GM19468 (cell line): ENCODE measurements around the gene MAPK10.
"Not testable (repeated sequence)": the region's sequence is repeated elsewhere in the genome, so short reads cannot be mapped to it uniquely, and the experiment has no call there.

Source experiments
- ATAC-seq: cut with Tn5 transposase; IDR thresholded peaks from one replicate; pipeline ENCODE4 v1.9.1; 2021; ENCODE audit warnings: mild to moderate bottlenecking, moderate library complexity, moderate number of reproducible peaks; ENCODE audit not compliant: unreplicated experiment; ENCODE audit errors: extremely low read depth

Gene MAPK10

DNA sequence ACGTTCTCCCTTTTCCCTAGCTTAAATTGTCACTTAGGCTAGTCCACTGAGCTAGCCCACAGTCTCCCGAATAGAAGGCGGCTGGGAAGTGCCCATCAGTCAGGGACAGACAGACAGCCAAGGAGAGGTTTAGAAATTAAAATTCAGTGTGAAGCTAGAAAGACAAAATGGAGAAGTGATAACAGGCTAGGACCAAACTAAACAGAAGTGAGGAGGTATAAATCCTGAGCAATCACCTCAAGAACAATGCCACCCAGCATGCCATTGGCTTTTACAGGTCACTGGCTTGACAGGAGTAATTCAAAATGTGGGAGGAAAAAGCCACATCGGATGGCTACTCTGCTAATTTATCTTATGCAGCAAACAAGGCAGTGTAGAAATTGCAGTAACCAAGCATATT is 138.9 kb downstream of the MAPK10 start:
- no peak for ATAC-seq

DNA sequence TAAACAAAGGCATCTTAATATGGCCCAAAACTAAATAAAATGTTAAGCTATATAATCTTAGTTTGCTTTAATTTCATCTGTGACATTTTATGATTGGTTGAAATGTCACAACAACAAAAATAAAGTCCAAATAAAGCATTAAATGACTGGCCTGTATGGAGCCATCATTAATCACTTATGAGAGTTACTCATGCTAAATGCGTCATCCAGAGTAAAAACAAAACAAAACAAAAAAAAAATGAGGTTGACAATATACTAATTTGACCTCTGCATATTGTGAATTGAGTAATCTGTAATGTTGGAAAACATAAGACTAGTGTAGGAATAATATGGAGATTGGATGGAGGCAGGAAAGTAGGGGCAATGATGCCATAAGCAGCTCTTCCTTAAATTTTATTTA is 139.7 kb downstream of the MAPK10 start:
- no peak for ATAC-seq

- no peak for ATAC-seq
Observed at GRCh38 chr4:86218746-86219473, 140.9 kb downstream of the MAPK10 start.

- no peak for ATAC-seq
Observed at GRCh38 chr4:86203176-86203575, 156.7 kb downstream of the MAPK10 start.

- ATAC-seq, result no peak
Observed at GRCh38 chr4:86185659-86186058, 174.2 kb downstream of the MAPK10 start.

DNA sequence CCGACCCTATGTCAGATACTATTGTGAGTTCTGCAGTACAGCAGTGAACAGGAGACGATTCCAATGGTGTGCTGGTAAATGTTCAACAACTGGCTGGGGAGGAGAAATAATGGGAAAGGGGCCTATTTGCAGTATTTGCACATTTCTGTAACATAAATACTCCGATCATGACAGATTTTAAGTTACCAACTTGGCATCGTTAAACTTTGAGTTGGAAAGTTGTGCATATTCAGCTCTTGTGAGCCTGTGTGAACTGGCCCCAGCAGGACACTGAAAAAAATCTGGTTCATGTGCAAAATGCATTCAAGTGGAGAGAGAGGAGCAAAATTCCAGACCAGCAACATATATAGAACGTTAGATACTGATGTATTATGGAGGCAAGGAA is 175.0 kb downstream of the MAPK10 start:
- ATAC-seq, result no peak

- no peak for ATAC-seq
Observed at GRCh38 chr4:86184216-86184900, 175.5 kb downstream of the MAPK10 start.

DNA sequence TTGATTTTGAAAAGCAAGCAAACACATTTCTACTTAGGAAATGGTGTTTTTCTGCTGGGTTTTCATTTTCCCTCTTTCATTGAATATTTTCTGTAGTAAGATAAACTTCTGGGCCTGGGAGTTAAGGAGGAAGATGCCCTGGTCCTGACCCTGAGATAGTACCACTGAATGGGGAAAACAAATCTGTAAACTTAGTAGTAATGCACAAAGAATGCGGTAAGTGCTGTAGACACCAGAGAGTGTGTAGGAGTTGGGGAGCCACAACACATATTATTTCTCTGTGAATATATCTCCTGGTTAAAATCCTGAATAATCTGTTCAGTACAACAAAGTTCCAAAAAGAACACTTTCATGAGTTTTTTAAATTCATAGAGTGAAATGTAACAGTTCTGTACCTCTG is 178.3 kb downstream of the MAPK10 start:
- no peak for ATAC-seq

- no peak for ATAC-seq
Observed at GRCh38 chr4:86178211-86178610, 181.6 kb downstream of the MAPK10 start.

DNA sequence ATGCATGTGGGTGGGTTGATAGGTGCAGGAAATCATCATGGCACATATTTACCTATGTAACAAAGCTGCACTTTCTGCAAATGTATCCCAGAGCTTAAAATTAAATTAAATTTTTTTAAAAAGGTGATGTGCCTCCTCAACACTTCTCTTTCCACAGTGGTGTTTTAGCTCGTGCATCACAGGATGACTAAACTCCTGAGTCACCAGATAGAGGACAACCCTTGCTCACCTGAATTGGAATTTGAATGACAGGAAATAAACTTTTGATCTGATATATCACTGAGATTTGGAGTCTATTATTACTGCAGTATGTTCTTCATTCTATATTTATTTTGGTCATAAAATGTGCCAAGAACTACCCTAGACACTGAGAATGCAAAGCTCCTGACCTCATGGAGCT is 185.3 kb downstream of the MAPK10 start:
- ATAC-seq, result no peak

DNA sequence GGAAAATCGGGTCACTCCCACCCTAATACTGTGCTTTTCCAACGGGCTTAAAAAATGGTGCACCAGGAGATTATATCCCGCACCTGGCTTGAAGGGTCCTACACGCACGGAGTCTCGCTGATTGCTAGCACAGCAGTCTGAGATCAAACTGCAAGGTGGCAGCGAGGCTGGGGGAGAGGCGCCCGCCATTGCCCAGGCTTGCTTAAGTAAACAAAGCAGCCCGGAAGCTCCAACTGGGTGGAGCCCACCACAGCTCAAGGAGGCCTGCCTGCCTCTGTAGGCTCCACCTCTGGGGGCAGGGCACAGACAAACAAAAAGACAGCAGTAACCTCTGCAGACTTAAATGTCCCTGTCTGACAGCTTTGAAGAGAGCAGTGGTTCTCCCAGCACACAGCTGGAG is 191.5 kb downstream of the MAPK10 start:
- ATAC-seq, result not testable (repeated sequence)

DNA sequence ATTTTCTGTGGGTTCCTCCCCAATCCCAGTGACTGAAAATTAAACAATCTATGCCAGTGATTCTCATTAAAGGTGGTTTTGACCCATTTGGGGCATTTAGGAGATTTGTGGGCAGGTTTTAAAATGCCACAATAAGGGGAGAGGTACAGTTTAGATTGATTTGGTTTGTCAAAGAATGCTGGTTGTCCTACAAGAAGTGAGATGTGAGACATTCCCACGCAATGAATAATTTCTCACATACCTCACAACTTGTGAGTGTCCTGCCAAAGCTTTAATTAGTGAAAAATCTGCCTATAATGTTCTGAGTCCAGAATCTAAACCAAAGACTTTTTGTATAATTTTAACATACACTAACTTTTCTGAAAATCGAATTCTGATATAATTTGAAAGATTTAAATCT is 199.4 kb downstream of the MAPK10 start:
- no peak for ATAC-seq

GRCh38 chr4:86159216-86159615 is 200.6 kb downstream of the MAPK10 start:
- no peak for ATAC-seq

- ATAC-seq, result no peak
Observed at GRCh38 chr4:86156531-86156930, 203.3 kb downstream of the MAPK10 start.

DNA sequence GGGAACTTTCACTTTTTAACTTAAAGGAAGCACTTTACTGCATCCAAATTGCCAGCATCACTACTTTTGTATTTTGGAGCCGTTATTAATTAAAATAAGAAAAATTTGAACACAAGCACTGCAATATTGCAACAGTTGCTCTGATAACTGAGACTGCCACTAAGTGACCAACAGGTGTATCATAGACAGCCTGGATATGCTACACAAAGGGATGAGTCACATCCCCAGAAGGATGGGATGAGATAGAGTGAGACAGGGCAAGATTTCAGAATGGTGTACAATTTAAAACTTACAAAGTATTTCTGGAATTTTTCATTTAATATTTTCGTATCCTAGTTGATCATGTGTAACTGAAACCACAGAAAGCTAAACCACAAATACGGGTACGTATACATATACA is 204.1 kb downstream of the MAPK10 start:
- no peak for ATAC-seq

- ATAC-seq, result no peak
Observed at GRCh38 chr4:86152454-86152853, 207.4 kb downstream of the MAPK10 start.

- ATAC-seq, result no peak
Observed at GRCh38 chr4:86151196-86151595, 208.7 kb downstream of the MAPK10 start.

DNA sequence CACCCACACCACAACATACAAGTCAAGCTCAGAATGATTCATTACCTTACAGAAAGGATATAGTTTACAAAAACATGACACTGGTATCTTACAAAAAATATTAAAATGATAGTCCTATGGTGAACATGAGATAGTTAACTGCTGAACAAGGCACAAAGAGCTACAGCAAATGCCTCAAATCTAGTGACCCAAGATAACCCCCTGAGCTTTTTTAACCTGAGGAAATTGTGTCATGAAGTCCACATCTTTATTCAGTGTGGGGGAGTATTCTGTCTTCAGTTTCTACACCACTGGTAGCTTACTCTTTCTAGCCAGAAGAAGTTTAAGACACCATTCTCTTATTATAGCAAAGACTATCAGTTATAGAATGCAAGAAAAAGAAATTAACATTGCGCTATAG is 218.7 kb downstream of the MAPK10 start:
- ATAC-seq, result no peak

GRCh38 chr4:86132468-86132867 is 227.4 kb downstream of the MAPK10 start:
- ATAC-seq, result no peak

DNA sequence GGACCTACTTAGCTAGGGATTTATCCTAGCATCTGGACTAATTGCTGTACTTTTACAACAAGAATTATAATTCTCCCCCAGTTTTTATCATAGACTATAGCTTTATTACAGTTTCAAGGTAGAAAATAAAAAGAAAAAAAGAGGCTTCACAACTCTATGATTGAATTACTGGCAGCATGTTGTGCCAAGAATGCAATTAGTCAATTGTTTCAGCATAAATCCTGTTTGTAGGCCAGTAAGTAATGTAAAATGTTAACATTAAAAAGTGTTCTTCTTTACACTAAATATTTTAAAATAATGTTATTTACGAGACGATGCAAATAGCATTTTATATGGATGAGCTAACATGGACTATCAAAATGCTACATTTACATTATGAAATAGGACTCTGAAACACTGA is 228.4 kb downstream of the MAPK10 start:
- no peak for ATAC-seq

GRCh38 chr4:86130160-86130933 is 229.5 kb downstream of the MAPK10 start:
- no peak for ATAC-seq
